ENCODE results near the gene NOVA2.

Gene NOVA2

DNA sequence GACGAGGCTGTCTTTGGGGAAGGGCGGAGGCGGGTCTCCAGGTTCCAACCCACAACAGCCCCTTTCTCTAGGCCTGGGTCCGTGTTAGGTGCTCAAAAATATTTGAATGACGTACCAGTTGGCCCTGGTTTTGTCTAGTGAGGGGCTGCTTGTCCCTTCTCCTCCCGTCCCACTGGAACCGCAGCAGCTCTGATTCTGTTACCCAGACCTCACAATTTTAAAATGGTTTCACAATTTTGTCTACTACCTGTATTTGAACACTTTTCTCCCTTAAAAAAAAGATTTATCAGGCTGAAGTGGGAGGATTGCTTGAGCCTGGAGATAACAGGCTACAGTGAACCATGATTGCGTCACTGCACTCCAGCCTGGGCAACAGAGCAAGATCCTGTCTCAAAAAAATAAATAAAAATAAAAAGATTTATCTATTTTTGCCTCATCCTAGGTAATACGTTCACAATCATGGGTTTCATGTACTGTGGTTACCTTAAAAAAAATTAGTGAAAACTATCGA is 86.4 kb downstream of the NOVA2 start:
- DNase-seq = no peak

DNA sequence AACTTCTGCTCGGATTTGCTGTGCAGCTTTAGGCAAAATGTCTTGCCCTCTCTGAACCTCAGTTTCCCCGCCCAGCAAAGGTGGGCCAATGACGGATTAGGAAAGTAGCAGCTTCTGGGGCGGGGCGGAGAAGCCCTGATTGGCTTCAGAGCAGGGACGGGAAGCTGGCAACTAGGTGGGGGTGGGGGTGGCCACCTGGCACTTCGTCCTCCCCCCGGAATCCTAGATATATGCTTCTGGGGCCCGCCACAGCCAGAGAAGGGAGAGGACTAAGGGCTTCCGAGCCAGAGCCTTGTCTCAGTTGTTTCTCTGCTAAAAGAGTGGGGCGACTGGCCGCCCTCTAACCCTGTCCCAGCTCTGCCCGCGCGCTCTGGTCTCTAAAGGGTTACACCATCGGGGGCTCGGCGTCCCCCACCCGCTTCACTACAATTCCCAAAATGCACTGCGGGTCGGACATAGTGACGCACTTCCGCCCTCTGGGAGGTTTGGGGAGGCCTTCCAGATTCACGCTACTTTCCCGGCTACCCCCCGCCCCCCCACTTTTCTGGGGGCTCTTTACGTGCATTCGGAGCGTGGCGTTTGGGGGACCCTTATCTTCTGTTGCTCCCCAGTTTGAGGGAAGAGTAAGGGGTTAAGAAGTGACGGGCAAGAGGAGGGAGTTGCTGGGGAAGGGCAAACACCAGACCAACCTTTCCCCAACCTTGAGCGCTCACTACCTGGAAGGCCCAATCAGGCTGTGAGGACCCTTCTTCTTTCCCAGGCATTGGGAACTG is 87.1 kb downstream of the NOVA2 start:
- DNase-seq = peak; percentile 92 to 96 (median 95)

DNA sequence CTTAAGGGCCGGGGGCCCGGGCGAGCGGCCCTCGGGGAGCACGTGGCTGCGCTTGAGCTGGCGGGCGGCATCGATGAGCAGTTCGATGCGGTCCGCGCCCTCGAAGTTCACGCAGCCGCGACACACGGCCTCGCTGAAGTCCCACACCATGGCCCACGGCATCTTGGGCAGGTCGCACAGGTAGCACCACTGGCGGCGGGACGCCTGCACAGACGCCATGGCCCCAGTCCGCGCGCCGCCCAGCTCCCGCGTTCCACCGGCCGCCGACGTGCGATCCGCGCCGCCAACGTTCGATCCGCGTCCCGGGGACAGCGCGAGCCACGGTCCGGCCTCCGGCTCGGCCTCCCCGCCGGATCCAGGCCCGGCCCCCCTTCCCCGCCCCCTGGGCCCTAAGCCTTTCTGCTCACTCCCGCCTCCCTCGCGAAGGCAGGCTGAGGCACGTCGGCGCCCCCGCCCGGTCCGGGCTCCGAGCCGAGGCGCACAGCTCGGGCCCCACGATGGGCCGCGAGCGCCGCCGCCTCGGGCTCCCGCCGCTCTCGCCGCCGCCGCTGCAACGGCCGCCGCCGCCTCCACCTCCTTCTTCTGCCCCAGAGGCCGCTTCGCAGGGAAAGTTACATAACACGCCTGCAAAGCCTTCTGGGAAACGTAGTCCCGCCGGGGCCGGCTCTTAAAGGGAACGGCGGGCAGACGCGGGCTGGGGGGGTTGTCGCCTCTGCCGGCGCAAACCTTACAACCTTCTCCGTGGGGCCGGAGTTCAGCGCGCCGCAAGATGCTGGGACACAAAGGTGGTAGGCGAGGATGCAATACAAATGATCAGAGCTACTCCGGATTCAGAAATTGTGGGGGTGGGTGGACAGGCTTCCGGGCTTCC is 87.9 kb downstream of the NOVA2 start, which contains the start of gene IRF2BP1:
IRF2BP1 (minus strand) TSS at position 586 of the 871 bp plus-strand sequence; CDS start at position 219, 367 bp downstream.
- DNase-seq = peak; percentile 93 to 97 (median 97)

DNA sequence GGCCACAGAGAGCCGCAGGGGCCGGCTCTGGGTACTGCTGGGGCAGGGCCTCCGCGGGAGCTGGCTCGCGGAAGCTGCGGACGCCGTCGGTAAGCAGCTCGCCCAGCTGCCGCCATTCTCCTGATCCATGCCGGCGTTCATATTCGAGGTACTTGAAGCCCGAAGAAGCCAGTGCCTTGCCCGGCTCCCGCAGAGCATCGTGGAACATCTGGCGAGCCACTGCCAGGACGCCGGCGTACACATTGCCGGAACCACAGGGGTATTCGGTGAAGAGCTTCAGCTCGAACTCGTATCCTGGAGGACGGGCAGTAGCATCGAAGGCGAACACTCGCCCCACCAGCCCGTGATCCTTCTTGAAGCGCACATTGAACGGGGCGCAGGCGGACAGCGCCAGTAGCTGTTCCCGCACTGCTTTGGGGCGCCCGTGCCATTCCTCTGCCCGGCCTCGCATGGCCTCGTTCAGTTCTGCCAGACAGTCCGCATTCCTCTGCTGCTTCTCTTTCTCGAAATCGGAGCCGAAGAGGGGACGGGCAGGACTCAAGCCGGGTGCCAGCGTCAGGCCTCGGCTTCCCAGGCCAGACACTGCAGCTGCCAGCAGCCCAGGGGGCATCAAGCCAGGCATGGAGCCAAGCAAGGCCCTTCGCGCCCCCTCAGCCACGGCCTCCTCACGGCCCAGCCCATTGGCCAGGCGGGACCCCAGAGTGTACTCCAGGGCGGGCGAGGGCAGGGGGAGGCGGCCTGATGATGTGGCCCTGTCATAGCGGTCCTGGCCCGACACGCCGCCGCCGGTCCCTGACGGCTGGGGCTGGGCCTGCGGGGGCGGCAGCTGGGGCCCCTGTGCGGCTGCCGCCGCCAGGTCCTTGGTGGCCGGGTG is 88.7 kb downstream of the NOVA2 start:
- DNase-seq = peak in 1 of 3 donors; percentile 28

DNA sequence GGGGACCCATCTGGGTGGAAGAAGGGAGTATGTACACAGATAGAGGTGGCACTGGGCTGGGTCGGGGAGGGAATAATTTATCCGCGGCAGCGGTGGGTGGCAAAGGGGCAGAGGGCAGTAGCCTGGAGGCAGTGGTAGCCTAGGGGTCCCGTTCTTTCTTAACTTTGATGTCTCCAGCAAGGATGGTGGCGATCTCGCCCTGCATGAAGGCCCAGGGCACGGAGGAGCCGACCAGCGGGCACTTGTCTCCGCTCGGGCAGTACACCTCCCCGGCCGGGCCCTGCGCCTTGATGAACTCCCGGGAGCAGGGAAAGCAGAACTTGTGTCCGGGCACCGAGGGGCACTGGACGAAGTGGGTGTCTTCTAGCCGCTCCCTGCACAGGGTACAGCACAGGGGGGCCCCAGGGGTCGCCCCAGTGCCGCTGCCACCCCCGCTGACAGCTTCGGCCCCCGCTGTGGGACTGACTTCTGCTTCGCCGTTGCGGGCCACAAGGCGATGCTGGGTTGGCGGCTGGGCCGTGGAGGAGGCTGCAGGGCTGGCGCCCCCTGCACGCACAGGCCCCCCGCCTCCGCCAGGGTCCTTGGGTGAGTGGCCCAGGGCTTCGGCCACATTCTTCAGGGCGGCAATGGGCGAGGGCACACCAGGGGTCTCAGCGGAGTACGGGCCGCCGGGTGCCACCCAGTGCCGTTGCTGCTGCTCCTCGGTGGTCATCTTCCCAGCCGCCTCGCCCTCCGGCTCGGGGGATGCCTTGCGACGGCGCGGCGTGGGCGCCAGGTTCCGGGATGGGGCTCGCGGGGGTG is 89.6 kb downstream of the NOVA2 start:
- DNase-seq = no peak

Measured in suppressor macrophage treated with lipopolysaccharide for 1 hour (primary cell).